HG03575 (cell line): ENCODE measurements around the gene NPAS3.

ENCODE experiments used
- ATAC-seq: cut with Tn5 transposase; IDR thresholded peaks from one replicate; pipeline ENCODE4 v1.9.1; 2021; ENCODE audit not compliant: unreplicated experiment, insufficient number of reproducible peaks, low FRiP score; ENCODE audit errors: extremely low read depth

The NPAS3 gene

DNA sequence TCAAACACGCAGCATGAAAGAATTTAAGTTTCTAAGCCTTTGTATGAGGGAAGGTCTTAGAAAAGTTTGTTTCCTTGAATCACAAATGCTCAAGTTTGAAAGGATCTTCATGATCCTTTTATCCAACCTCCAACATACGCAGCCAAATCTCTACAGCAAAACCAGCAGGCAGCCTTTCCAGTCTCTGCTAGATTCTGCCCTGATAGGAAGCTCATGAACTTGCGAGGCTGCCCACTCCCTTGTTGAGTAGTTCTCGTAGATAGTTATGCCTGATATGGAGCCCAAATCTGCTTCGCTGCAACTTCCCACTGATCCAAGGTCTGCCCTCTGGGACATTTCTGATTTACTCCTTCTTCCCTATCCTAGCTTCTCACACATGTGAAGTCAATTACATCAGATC lies 739.3 kb downstream of the NPAS3 start:
- no peak for ATAC-seq

DNA sequence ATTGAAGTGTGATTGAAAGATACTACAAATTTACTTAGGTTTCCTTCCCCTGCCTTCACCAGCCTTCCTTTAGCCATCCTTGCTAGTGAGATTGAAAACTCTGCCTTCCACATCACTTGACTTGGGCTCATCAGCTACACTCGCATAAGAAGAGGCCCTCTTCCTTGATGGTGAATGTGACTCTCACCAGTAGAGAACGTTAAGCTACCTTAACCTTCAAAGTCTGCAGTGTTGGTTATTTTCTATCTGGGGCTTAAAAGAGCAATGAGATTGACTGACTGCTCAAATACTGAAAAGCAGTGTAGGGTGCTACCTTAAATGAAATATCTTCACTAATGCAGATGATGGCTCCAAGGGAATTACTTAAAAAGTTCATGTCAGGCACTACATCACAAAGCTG lies 740.3 kb downstream of the NPAS3 start:
- ATAC-seq: no peak

DNA sequence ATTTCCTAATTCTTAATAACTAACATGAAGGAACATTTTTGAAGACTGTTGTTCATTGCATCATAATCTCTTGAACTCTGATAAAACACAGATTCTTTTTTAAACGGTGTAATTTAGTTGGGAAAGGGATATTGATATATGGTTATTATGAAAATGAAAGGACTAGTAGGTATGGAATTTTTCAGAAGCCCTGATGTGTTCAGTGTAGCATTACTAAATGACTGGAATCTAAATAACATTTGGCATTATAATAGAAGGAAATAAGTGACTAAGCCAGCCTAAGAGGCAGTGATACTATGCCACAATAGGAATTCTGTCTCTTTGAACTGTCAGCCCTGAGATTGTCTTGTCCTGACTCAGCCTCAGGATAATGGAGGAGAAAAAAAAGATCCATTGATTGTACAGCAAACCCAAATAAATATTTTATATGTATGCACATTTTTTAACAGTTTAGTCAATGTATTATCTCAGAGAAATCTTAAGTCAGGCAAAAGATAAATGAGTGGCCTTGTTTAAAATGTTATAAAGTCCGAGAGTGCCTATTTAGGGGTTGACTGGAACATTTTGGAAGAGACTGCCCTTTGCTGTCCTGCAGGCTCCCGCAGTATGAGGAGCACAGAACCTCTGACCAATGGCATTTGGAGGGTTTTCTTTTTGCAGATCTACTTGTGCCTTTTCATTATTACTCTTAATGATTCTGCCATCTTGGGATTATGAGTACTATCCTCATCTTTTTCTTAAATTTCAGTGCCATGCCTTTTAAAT lies 741.0 kb downstream of the NPAS3 start:
- ATAC-seq: no peak

DNA sequence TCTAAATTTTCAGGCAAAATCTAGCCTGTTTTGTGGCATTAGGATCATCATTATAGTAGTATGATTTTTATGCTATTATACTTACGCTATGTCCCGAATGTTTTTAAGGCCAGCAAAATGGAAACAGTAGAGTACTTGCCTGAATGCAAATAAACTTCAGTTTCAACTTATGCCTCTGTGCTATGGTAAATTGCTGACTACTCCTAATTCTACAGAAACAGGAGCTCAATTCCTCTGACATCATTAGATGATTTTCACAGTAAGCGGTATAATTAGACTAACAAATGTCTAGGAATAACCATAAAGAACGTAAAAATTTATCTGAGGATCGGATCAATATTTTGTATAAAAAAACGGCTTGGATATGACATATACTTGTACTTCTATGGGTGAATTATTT lies 742.2 kb downstream of the NPAS3 start:
- no peak for ATAC-seq

DNA sequence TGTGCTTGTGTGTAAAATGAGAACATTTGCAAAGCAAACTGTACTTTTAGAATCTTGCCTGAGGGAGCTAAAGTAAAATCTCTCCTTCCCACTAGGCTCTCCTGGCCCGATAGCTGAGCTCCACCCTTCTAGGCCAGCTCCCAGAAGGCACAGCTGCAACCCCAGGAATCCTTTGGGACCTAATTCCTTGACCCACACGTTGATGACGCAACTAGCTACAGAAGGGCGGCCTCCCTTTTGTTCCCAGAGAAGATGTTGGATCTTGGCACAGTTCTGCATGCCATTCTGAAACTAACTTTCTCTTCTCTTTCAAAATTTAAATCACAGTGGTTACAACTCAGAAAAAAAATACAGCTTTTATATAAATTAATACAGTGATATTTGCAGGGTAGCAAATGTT lies 744.1 kb downstream of the NPAS3 start:
- no peak for ATAC-seq

DNA sequence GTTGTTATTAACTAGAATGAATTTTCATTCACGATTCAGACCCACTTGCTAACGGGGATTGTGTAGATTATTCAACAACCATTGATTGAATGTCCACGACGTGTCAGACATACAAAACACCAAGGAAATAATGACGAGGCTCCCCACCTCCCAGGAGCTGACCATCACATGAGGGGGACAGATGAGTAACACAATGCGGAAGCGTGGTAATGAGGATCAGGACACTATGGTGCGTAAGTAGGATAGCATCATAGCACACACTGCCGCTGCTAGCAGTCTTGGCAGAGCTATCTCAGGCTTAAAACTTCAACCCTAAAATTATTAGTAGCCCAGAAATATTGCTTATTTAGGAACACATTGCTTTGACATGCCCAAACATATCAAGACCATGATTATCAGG lies 746.3 kb downstream of the NPAS3 start:
- ATAC-seq: no peak

DNA sequence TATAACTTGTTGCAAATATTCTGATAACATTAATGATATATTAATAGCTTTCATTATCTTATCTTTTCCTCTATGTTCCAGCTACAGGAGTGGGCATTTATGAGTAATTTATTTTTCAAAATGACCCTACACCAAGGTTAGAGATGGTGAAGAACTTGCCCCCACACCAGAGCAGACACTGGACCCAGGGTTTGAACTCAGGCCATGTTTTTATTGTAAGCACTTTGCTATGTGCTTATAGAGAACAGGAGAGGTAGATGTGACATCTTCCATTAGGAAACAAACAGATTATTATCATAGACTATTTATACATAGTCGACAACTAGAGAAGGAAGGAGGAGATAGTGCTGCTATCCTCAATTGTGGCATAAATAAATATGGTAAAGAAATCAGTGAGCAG lies 747.0 kb downstream of the NPAS3 start:
- ATAC-seq: no peak

DNA sequence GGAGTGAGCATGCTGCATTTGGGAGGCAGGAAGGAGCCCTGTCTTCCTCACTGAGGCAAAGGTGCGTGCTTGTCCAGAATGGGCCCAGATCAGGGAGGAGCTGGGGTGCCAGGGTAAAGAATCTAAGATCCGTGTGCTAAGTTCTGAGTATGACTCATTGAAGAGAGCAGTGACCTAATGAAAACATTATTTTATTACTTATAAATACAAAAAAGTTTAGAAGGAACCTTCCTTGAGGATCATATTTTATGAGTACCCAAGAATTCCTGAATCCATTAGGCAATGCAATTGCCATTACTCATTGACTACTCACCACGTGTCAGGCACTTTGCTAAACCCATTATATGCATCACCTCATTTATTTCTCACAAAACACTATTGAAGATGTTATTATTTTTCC lies 747.5 kb downstream of the NPAS3 start:
- ATAC-seq: no peak

DNA sequence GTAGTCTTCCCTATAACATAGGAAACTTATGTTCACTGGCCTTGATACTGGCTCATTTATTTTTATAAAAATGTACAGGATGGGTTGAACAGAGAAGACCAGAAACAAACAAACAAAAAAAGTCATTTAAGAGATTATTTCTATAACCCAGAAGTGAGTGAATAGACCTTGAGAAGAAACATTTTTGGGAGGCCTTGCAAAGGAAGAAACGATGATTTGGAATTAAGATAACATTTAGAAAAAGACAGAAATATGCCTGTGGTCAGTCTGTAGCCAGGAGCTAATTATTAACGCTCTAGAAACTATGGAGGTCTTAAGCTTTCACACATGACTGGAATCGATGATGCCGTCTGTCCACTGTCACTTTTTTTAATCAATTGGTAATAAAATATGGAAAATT lies 748.2 kb downstream of the NPAS3 start:
- no peak for ATAC-seq

DNA sequence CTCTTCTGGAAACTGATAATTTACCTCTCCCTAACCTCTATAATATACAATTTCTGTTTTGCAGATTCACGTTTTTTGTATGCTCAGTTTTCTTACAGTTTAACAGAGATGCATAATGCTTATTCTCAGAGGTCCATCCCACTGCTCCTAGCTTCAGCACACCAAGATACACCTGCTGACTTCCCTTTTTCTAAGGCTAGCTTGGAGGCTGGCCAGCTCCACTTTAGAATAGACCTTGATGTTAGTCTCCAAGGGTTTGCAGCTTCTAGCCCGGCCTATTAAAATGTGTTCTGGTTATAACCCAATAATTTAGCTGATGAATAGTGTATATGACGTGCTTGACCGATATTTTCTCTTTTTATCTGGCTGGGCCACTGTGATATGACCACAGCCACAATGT lies 751.0 kb downstream of the NPAS3 start:
- ATAC-seq: no peak

DNA sequence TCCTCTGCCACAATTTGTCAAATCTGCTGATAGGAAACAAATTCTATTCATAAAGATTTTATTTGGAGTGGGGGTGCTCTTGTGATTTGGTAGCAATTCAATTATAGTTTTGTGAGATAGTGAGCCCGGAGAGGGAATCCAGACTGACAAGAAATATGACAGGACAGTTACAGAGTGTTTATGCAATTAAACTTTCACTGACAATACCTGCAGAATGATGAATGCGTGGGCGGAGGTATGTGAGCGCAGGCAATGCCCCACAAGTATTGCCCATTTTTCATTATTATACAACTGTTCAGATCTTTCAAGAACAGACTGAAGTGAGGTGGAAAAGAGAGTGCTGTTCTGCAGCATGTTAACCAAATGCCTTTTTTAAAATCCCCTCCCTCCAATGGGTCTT lies 753.2 kb downstream of the NPAS3 start:
- no peak for ATAC-seq

DNA sequence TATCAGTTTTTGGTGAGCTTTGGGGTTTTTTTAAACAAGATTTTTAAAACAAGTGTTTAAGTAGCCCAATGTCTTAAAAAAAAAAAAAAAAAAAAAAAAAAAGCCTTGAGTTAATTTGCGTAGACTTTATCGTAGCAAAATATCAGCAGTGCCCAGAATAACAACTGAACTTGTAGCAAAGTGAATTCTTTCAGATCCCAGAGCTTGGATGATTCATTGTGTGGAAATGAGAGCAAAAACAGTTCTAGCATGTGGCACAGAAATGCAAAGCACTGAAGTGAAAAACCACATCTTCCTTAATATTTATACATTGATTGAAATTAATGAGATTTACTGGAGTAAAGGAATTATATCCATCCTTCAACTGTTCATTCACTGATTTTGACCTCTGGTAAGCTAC lies 754.1 kb downstream of the NPAS3 start:
- no peak for ATAC-seq

DNA sequence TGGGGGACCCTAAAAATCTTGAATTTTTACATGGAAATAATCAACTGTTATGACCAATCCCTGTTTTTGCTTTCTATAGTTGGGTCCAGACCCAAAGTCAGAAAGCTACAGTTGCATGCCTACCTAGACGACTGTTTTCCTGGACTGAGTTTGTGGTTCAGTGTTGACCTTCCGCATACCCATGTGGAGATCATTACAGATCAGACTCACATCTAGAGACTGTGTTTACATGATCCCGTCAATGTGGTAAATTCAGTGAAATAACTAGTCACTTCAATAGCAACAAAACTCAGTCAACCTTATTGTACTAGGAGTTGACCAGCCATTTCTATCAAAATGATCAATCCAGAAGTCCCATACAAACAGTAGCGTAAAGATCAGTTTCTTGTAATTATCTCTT lies 754.6 kb downstream of the NPAS3 start:
- no peak for ATAC-seq

DNA sequence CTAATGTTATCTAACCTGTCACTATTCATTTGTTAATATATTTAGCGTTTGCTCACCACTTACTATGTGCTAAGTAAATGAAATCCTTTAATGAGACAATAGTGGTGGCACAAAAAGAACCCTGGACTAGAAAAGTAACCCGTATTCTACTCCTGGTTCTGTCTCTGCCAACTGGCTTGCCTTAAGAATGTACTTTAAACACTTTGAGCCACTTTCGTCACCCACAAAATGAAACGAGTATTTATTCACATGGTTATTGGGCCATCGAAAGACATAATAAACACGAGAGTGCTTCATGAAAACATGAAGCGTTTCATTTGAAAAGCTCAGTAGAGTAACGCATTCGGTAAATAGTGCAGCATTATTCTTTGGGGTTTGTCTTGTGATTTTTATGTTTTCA lies 757.5 kb downstream of the NPAS3 start:
- ATAC-seq: no peak

DNA sequence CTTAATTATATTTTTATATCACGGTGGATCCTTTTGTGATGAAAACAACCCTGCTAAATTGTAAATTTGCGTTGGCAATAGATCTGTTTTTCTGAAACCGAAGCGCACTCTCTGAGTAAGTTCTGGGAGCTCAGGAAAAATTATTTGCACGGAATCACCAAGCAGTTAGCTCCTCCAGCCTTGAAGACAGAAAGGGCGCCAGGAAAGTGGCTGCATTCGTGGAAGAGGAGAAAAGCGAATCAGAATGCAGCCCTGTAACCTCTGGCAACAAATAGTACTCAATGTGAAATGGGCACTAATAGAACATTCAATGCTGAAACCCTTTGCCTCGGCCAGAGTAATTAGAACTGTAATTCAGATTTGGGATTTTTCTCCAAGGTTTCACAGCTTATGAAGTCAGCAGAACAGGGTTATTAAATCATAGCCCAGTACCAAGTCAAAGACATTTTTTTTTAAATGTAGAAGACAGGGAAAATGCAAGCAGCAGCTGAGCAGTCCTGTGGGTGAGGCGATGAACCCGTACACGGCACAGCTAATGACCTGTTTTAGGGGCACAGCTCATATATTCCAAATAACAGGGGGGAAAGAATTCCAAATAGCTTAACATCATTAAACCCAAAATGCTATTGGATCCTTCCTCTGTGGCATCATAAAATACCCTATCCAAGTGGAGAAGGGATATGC lies 760.8 kb downstream of the NPAS3 start:
- no peak for ATAC-seq

DNA sequence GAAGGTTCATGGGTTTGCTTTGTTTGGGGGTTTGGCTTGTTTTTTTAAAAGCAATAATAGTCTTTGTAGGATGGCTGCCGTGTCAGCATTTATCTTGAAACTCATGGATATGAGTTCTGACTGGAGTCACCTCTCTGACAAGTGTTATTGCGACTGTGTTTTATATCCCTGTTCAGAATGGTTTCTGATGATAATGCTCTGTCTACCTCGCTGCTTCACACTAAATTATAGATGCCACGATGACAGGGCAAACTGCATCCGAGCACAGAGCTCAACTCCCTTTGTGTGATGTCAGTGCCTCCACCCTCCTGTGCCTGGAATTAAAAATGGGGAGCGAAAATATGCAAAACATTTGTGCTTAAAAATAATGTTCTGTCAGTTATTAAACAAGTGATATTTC lies 761.4 kb downstream of the NPAS3 start:
- ATAC-seq: no peak

DNA sequence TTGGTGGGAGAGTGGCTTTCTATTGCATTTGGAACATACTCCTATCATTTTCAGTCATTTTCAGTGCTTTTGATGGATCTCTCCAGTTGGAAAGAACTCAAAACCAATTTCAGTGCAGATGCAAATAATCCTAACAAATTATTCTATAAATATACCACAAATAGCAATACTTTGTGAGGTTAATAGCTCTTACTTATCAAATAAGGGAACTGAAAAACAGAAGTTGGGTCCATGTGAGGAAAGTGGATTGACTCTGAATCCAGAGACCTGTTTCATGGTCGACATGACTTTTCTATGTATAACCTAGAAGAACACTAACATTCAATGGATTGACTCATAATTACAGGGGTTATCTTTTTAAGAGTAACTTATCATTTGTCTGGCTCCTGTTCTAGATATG lies 763.6 kb downstream of the NPAS3 start:
- ATAC-seq: no peak

DNA sequence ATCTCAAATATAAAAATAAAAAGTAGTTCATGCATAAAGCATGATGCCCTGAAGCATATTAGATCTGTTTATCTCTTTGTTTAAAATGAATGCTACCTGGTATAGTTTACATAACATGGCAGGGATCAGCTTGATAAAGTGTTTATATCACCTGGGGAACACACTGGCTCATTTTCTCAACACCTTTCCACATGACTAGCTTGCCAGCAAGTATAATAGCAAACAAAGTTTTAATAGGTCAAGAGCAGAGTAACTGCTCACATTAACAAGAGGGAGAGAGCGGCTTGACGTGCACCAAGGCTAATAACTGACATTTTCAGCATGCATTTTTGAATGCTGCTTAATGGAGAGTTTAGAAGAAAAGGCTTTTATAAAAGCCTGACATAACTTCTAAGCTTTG lies 765.8 kb downstream of the NPAS3 start:
- no peak for ATAC-seq

DNA sequence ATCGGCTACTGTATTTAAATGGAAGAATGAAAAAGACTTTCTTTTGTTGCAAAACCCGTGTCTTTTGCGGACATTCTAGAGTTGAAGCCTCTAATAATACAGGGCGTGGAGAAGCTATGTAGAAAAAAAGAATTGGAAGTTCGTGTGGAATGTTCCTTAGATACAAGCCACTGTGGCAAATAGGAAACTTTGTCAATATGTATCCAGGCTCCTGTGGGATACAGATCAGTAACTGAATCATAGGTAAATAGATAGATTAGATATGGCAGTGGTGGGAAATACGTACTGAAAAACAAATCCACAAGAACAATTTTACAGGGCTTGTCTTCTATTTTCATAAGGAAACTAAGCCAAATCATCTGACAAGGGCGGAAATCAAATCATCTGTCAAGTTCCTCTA lies 766.8 kb downstream of the NPAS3 start:
- ATAC-seq: no peak

DNA sequence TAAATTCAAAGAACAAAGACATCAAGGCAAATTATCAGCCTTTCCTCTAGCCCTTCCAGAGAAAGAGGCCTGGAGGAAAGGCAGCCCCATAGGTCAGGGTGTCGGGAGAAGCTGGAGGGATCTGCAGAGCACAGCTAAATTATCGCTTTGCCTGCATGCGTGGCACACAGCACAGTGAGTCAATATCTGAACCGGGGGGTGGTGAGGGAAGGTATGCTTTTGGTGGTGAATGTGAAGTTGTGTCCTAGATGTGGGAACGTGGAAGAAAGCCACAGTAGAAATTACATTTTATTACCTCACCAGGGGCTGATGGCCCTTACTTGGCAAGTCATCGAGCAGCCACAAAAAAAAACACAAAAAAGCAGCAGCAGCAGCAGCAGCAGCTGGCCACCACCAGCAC lies 769.0 kb downstream of the NPAS3 start:
- ATAC-seq: no peak

DNA sequence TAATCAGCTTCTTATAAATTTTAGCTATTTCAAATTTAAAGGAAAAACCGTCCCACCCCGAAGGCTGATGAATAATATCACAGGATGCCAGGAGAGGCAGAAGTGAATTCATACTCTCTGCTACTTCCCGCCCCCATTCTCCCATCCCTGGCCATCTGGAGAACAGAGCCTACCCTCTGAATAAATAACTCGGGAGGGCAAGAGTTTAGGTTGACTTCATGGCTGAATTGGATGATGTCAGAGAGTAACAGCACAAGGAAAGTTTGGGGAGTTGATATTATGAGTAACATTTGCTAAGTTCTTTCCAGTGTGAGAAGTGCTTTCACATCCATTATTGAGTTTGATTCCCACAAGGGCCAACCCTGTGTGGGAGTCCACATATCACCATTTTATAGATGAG lies 770.6 kb downstream of the NPAS3 start:
- no peak for ATAC-seq
